ENCODE results near the gene HNF1A. TPM values are rescaled to one million over a fixed set of nuclear protein-coding genes. Genes with fewer than 3 reads are reported as not detected.
A peak's percentile ranks its signal among the peaks of the same experiment; 100 is the strongest.
"Not testable (repeated sequence)": the region's sequence is repeated elsewhere in the genome, so short reads cannot be mapped to it uniquely, and the experiment has no call there.

The HNF1A gene
- total RNA-seq, 2 donors from 2014 or later: not detected

- no peak overlapping the region for H3K27ac Mint-ChIP-seq
- peaks cover 6% of the 10 kb centered on the region for H3K27me3 Mint-ChIP-seq (ENCODE audit: low read depth)
- DNase-seq (no peak), ATAC-seq (replicated peaks in 1 of 2) (no peak)
- H3K36me3 Mint-ChIP-seq (ENCODE audit: insufficient read depth in 2 of 2): peaks cover 0 to 1% of the 10 kb centered on the region in 2 donors
- H3K4me3 Mint-ChIP-seq: no peak overlapping the region
- H3K4me1 Mint-ChIP-seq (ENCODE audit: low read depth): peaks cover 14% of the 10 kb centered on the region
- no peaks in the 10 kb centered on the region for H3K9me3 Mint-ChIP-seq
Measured at GRCh38 chr12:120943482-120943881, 34.9 kb upstream of the HNF1A start.

- peak overlapping the region; percentile 6 to 52 for H3K4me3 Mint-ChIP-seq
- DNase-seq: peak; percentile 75 to 76
- no peaks in the 10 kb centered on the region for H3K27me3 Mint-ChIP-seq (ENCODE audit: low read depth)
- peaks cover 0 to 1% of the 10 kb centered on the region in 2 donors for H3K36me3 Mint-ChIP-seq (ENCODE audit: insufficient read depth in 2 of 2)
- H3K4me1 Mint-ChIP-seq (ENCODE audit: low read depth): peaks cover 14% of the 10 kb centered on the region
- H3K9me3 Mint-ChIP-seq: no peaks in the 10 kb centered on the region
- peak; percentile 76 to 83 for ATAC-seq (replicated peaks in 1 of 2)
- H3K27ac Mint-ChIP-seq: no peak overlapping the region
Measured at GRCh38 chr12:120944645-120945217, 33.6 kb upstream of the HNF1A start.

GRCh38 chr12:120945516-120945915 is 32.8 kb upstream of the HNF1A start:
- H3K36me3 Mint-ChIP-seq (ENCODE audit: insufficient read depth in 2 of 2); H3K27ac Mint-ChIP-seq; H3K9me3 Mint-ChIP-seq; DNase-seq; ATAC-seq (replicated peaks in 1 of 2); H3K27me3 Mint-ChIP-seq (ENCODE audit: low read depth): not testable (repeated sequence)
- H3K4me1 Mint-ChIP-seq (ENCODE audit: low read depth): peaks cover 14% of the 10 kb centered on the region
- peak overlapping the region in 1 of 2 donors; percentile 20 for H3K4me3 Mint-ChIP-seq

GRCh38 chr12:120950260-120950799 is 28.0 kb upstream of the HNF1A start:
- not testable (repeated sequence) for H3K4me3 Mint-ChIP-seq; H3K27ac Mint-ChIP-seq; H3K9me3 Mint-ChIP-seq; H3K4me1 Mint-ChIP-seq (ENCODE audit: low read depth); H3K36me3 Mint-ChIP-seq (ENCODE audit: insufficient read depth in 2 of 2); DNase-seq; H3K27me3 Mint-ChIP-seq (ENCODE audit: low read depth); ATAC-seq (replicated peaks in 1 of 2)

- DNase-seq (no peak), ATAC-seq (replicated peaks in 1 of 2) (no peak)
- no peaks in the 10 kb centered on the region for H3K36me3 Mint-ChIP-seq (ENCODE audit: insufficient read depth in 2 of 2)
- H3K27me3 Mint-ChIP-seq (ENCODE audit: low read depth): no peaks in the 10 kb centered on the region
- H3K4me1 Mint-ChIP-seq (ENCODE audit: low read depth): peaks cover 2% of the 10 kb centered on the region
- no peaks in the 10 kb centered on the region for H3K9me3 Mint-ChIP-seq
- no peak overlapping the region for H3K27ac Mint-ChIP-seq
- no peak overlapping the region for H3K4me3 Mint-ChIP-seq
Measured at GRCh38 chr12:120950807-120951206, 27.5 kb upstream of the HNF1A start.

- H3K27me3 Mint-ChIP-seq (ENCODE audit: low read depth): no peaks in the 10 kb centered on the region
- DNase-seq (no peak), ATAC-seq (replicated peaks in 1 of 2) (no peak)
- no peaks in the 10 kb centered on the region for H3K36me3 Mint-ChIP-seq (ENCODE audit: insufficient read depth in 2 of 2)
- peaks cover 15% of the 10 kb centered on the region for H3K4me1 Mint-ChIP-seq (ENCODE audit: low read depth)
- no peak overlapping the region for H3K27ac Mint-ChIP-seq
- no peak overlapping the region for H3K4me3 Mint-ChIP-seq
- H3K9me3 Mint-ChIP-seq: no peaks in the 10 kb centered on the region
Measured at GRCh38 chr12:120955232-120955631, 23.1 kb upstream of the HNF1A start.

- Mint-ChIP-seq H3K27ac (no peak overlapping the region), H3K27me3 (ENCODE audit: low read depth) (no peaks in the 10 kb centered on the region), H3K9me3 (no peaks in the 10 kb centered on the region), H3K36me3 (ENCODE audit: insufficient read depth in 2 of 2) (no peaks in the 10 kb centered on the region), H3K4me1 (ENCODE audit: low read depth) (peaks cover 30% of the 10 kb centered on the region), H3K4me3 (no peak overlapping the region)
- no peak for ATAC-seq (replicated peaks in 1 of 2)
- no peak for DNase-seq
Measured at GRCh38 chr12:120956579-120957300, 21.6 kb upstream of the HNF1A start.

GRCh38 chr12:120959111-120959878 is 19.0 kb upstream of the HNF1A start:
- Mint-ChIP-seq H3K27me3 (ENCODE audit: low read depth) (no peaks in the 10 kb centered on the region), H3K27ac (no peak overlapping the region), H3K9me3 (no peaks in the 10 kb centered on the region), H3K4me1 (ENCODE audit: low read depth) (peaks cover 50% of the 10 kb centered on the region), H3K4me3 (peak overlapping the region; percentile 31 to 48), H3K36me3 (ENCODE audit: insufficient read depth in 2 of 2) (no peaks in the 10 kb centered on the region)
- DNase-seq: no peak
- ATAC-seq (replicated peaks in 1 of 2): no peak

- H3K36me3 Mint-ChIP-seq (ENCODE audit: insufficient read depth in 2 of 2): no peaks in the 10 kb centered on the region
- H3K9me3 Mint-ChIP-seq: no peaks in the 10 kb centered on the region
- peak; percentile 22 to 30 for DNase-seq
- H3K4me3 Mint-ChIP-seq: peak overlapping the region; percentile 48 to 49
- peak; percentile 39 to 47 for ATAC-seq (replicated peaks in 1 of 2)
- peak overlapping the region; percentile 50 for H3K27ac Mint-ChIP-seq
- H3K4me1 Mint-ChIP-seq (ENCODE audit: low read depth): peaks cover 50% of the 10 kb centered on the region
- no peaks in the 10 kb centered on the region for H3K27me3 Mint-ChIP-seq (ENCODE audit: low read depth)
Measured at GRCh38 chr12:120960657-120961056, 17.7 kb upstream of the HNF1A start.

GRCh38 chr12:120961604-120962531 is 16.5 kb upstream of the HNF1A start:
- no peaks in the 10 kb centered on the region for H3K9me3 Mint-ChIP-seq
- ATAC-seq (replicated peaks in 1 of 2) (no peak), DNase-seq (no peak)
- peak overlapping the region; percentile 61 for H3K27ac Mint-ChIP-seq
- no peaks in the 10 kb centered on the region for H3K27me3 Mint-ChIP-seq (ENCODE audit: low read depth)
- peaks cover 50% of the 10 kb centered on the region for H3K4me1 Mint-ChIP-seq (ENCODE audit: low read depth)
- peak overlapping the region; percentile 9 to 11 for H3K4me3 Mint-ChIP-seq
- H3K36me3 Mint-ChIP-seq (ENCODE audit: insufficient read depth in 2 of 2): no peaks in the 10 kb centered on the region

GRCh38 chr12:120962532-120963020 is 15.8 kb upstream of the HNF1A start:
- ATAC-seq (replicated peaks in 1 of 2) (peak; percentile 59 to 79), DNase-seq (peak in 1 of 2 donors; percentile 27)
- Mint-ChIP-seq H3K27me3 (ENCODE audit: low read depth) (no peaks in the 10 kb centered on the region), H3K9me3 (no peaks in the 10 kb centered on the region), H3K4me1 (ENCODE audit: low read depth) (peaks cover 50% of the 10 kb centered on the region), H3K27ac (peak overlapping the region; percentile 61), H3K36me3 (ENCODE audit: insufficient read depth in 2 of 2) (no peaks in the 10 kb centered on the region), H3K4me3 (peak overlapping the region; percentile 9 to 11)

GRCh38 chr12:120964298-120964697 is 14.0 kb upstream of the HNF1A start:
- ATAC-seq (replicated peaks in 1 of 2): no peak
- no peaks in the 10 kb centered on the region for H3K27me3 Mint-ChIP-seq (ENCODE audit: low read depth)
- no peak for DNase-seq
- no peaks in the 10 kb centered on the region for H3K9me3 Mint-ChIP-seq
- H3K4me1 Mint-ChIP-seq (ENCODE audit: low read depth): peaks cover 45% of the 10 kb centered on the region
- H3K36me3 Mint-ChIP-seq (ENCODE audit: insufficient read depth in 2 of 2): no peaks in the 10 kb centered on the region
- H3K27ac Mint-ChIP-seq: no peak overlapping the region
- no peak overlapping the region for H3K4me3 Mint-ChIP-seq

Measured in activated T-cell treated with anti-CD3 and anti-CD28 coated beads, Interleukin-2, amount 50 U/mL, for 72 hours (primary cell).